HG03175 (cell line): Measurements from ENCODE around the gene FRMD3.

Experiments used
- ATAC-seq: cut with Tn5 transposase; IDR thresholded peaks from one replicate; pipeline ENCODE4 v1.9.1; 2021; ENCODE audit warnings: mild to moderate bottlenecking, moderate library complexity; ENCODE audit not compliant: unreplicated experiment

Gene FRMD3

GRCh38 chr9:83242066-83242465 is 296.1 kb downstream of the FRMD3 start:
- ATAC-seq: no peak

DNA sequence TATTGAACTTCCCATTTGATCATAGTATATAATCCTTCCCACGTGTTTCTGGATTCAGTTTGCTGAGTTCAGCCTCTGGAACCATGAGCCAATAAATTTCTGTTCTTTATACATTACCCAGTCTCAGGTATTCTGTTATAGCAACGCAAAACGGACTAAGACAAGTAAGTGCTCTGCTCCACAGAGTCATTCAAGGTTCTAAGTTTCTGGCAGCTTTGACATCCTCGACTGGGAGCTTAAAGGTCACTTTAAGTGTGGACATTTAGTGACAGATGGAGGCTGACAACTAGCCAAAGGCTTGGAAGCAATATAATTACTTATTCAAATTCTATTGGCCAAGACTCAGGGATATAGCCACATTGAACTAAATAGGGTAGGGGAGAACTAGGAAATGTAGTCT is 297.5 kb downstream of the FRMD3 start:
- no peak for ATAC-seq

GRCh38 chr9:83239747-83240146 is 298.5 kb downstream of the FRMD3 start:
- no peak for ATAC-seq

- ATAC-seq: no peak
These were observed 299.1 kb downstream of the FRMD3 start for GRCh38 chr9:83238871-83239640.

- no peak for ATAC-seq
These were observed 302.0 kb downstream of the FRMD3 start for GRCh38 chr9:83236029-83236696.

GRCh38 chr9:83235526-83235925 is 302.7 kb downstream of the FRMD3 start:
- no peak for ATAC-seq

DNA sequence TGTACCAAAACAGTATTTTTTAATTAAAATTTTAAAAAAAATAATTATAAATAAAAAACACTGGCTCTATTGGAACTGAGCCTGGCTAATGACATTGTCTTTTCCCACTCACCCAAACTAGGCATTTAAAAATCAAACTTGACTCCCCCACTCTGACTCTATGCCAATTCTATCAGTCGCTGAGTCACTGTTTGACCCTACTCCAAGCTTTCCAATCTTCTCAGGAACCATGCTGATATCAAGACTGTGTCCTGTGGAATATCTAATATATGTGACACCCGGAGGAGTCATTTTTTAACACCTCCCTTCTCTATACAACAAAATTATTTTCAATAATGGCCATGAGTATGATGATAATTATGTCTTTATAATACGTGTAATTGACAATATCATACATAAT is 303.7 kb downstream of the FRMD3 start:
- ATAC-seq: no peak

GRCh38 chr9:83233647-83234046 is 304.6 kb downstream of the FRMD3 start:
- ATAC-seq: no peak

GRCh38 chr9:83231039-83231438 is 307.2 kb downstream of the FRMD3 start:
- peak; percentile 87 for ATAC-seq

DNA sequence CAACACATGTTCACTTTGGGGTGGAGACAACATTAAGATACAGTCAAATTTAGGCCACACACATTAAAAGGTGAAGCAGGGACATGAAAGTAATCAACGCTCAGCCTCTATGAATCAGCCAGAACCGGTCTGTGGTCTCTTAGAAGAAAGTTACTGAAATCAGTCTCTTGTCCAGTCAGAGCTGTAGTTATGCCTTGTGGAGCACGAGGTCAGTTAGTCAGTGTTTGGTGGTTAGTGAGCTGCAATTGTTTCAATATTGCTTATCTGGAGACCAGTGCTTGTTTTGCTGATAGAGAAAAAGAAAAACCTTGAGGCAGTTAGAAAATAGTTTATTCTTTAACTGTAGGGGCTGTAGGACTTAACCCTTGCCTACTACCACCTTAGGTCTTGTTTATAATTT is 317.5 kb downstream of the FRMD3 start:
- peak; percentile 92 for ATAC-seq

DNA sequence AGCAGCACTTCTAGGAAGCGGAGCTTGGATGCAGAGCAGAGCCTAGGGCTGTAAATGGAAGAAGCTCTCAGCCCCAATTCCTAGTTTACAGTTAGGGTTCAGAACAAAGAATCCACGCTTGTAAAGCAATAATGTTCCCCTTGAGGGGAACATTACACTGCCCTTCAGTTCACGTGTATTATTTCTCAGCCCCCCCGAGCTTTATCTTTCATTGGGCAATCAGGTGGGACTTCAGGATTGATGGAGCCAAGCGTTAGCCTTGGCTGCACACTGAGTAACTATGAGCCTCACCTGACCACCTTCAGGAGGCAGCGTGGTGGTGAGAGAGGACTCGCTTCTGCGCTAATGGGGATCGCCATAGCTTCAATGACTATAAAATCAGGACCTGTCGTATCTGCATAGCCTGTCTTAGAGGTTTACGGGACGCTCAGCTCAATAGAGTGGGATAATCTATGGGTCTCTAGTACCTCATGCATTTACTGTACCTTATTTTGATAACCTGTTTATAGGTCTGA is 318.2 kb downstream of the FRMD3 start:
- no peak for ATAC-seq

- peak; percentile 50 for ATAC-seq
These were observed 318.9 kb downstream of the FRMD3 start for GRCh38 chr9:83219154-83219923.

DNA sequence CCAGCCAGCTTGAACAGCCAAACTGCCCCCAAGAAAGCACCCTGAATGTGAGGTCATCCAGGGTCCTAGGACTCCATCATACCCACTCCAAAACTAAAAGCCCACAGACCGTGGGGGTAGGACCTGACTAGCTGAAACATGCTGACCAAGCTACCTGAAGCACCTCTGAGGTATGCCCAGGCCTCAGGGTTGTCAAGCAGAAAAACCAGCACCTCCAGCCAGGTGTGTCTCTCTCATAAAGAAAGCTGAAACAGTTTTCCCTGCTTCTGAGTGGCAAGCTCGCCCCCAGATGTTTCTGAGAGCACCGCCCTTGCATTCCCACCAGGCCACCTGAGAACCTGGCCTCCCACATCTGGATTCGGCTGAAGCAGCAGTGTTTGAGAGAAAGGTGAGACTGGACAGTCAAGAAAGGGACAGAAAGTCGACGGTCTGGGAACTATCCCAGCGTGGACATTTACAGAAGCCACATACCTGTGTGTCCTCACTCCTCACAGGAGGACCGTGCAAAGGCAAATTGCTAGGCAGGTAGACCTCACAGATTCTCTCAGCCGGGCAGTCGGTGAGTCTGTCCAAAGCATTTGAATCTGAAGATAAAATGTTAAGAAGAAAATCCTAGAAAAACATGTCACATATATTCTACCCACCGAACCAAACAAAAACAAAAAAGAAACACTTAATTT is 319.6 kb downstream of the FRMD3 start:
- no peak for ATAC-seq

GRCh38 chr9:83209188-83209731 is 328.9 kb downstream of the FRMD3 start:
- no peak for ATAC-seq

- no peak for ATAC-seq
These were observed 329.9 kb downstream of the FRMD3 start for GRCh38 chr9:83208065-83208850.

GRCh38 chr9:83204047-83204446 is 334.2 kb downstream of the FRMD3 start:
- ATAC-seq: no peak

- ATAC-seq: no peak
These were observed 337.7 kb downstream of the FRMD3 start for GRCh38 chr9:83200531-83200930.

DNA sequence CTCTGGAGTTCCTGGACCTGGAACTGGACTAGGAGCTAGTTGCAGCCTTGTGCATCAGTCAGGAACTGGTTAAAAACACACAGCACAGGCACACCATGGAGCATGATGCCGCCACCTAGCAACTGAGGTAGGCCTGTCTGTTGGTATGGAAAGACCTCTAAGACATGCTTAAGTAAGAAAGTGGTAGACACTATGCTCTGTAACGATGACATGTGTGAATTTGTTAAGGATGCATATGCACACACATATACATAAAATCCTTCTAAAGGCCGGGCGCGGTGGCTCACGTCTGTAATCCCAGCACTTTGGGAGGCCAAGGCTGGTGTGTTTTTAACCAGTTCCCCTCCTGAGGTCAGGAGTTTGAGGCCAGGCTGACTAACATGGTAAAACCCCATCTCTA is 338.4 kb downstream of the FRMD3 start:
- ATAC-seq: no peak

GRCh38 chr9:83199240-83199639 is 339.0 kb downstream of the FRMD3 start:
- ATAC-seq: no peak

DNA sequence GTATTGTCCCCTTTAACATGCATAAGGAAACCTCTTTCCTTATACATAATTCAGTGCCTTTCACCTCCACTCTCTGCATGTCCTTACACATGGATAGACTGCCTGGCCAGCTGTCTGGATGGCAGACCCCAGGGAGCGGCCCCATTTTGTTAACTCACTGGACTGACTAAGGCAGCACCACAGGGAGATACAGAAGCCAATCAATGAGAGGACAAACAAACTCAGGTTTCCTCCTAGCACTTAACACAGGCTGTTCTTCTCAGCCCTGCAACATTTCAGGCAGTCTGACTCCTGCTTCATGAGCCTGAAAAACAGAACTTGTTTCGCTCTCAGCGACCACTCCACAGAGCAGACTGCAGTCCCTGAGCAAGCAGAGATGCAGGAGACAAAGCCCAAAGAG is 339.8 kb downstream of the FRMD3 start:
- ATAC-seq: no peak
